NCI-H1694 (cell line): ENCODE results near the gene RPS6KB1.
A peak's percentile ranks its signal among the peaks of the same experiment; 100 is the strongest.
"Not testable (repeated sequence)": the region's sequence is repeated elsewhere in the genome, so short reads cannot be mapped to it uniquely, and the experiment has no call there.

Experiments used
- DNase-seq: peaks from one replicate; lab custom pipeline; 2025; lab: John Stamatoyannopoulos, UW

RPS6KB1 gene

GRCh38 chr17:59892924-59893675 lies at the start of gene RPS6KB1, which contains the start of gene TUBD1:
TSS of gene RPS6KB1 (plus strand) at chr17:59893121. CDS start at chr17:59893185, 64 bp downstream.
TSS of gene TUBD1 (minus strand) at chr17:59892943. CDS start at chr17:59891002, 1,941 bp downstream.
- peak; percentile 98 for DNase-seq

- DNase-seq, result no peak
Measured at GRCh38 chr17:59844884-59845594, 47.9 kb upstream of the RPS6KB1 start.

- DNase-seq, result peak; percentile 48
Measured at GRCh38 chr17:59845595-59846393, 47.1 kb upstream of the RPS6KB1 start.

- DNase-seq, result no peak
Measured at GRCh38 chr17:59846394-59847165, 46.3 kb upstream of the RPS6KB1 start.

- DNase-seq, result no peak
Measured at GRCh38 chr17:59848385-59848668, 44.6 kb upstream of the RPS6KB1 start.

- no peak for DNase-seq
Measured at GRCh38 chr17:59848778-59849177, 44.1 kb upstream of the RPS6KB1 start.

GRCh38 chr17:59850311-59850710 lies 42.6 kb upstream of the RPS6KB1 start:
- DNase-seq, result not testable (repeated sequence)

- no peak for DNase-seq
Measured at GRCh38 chr17:59851439-59852375, 41.2 kb upstream of the RPS6KB1 start.

- DNase-seq, result not testable (repeated sequence)
Measured at GRCh38 chr17:59852847-59853167, 40.1 kb upstream of the RPS6KB1 start.

GRCh38 chr17:59853168-59853918 lies 39.6 kb upstream of the RPS6KB1 start:
- no peak for DNase-seq

- not testable (repeated sequence) for DNase-seq
Measured at GRCh38 chr17:59853919-59854729, 38.8 kb upstream of the RPS6KB1 start.

- no peak for DNase-seq
Measured at GRCh38 chr17:59856859-59857794, 35.8 kb upstream of the RPS6KB1 start.

GRCh38 chr17:59858167-59858816 lies 34.6 kb upstream of the RPS6KB1 start:
- no peak for DNase-seq

GRCh38 chr17:59858932-59859331 lies 34.0 kb upstream of the RPS6KB1 start:
- no peak for DNase-seq

- DNase-seq, result peak; percentile 18
Measured at GRCh38 chr17:59859444-59860025, 33.4 kb upstream of the RPS6KB1 start.

GRCh38 chr17:59863616-59864015 lies 29.3 kb upstream of the RPS6KB1 start:
- no peak for DNase-seq

GRCh38 chr17:59869941-59870218 lies 23.0 kb upstream of the RPS6KB1 start:
- no peak for DNase-seq
